Testis (tissue), 3 donors: ENCODE results near the gene SNTG2. TPM values are rescaled to one million over a fixed set of nuclear protein-coding genes. Genes with fewer than 3 reads are reported as not detected.

ENCODE experiments used
- DNase-seq: peaks from one replicate; pipeline ENCODE4 v3.0.0-alpha.2; 2019
- H3K27ac ChIP-seq, 2 donors: fragments of 200-600 bp; sonication (generic); one replicate each; pipeline ENCODE4 v1.5.1; 2019
- H3K27me3 ChIP-seq: fragments of 200-600 bp; sonication (generic); one replicate; pipeline ENCODE4 v1.5.1; 2019
- H3K36me3 ChIP-seq: fragments of 200-600 bp; sonication (generic); one replicate; pipeline ENCODE4 v1.5.1; 2017; ENCODE audit warnings: low read depth; ENCODE audit errors: missing control alignments
- H3K4me1 ChIP-seq: fragments of 200-600 bp; sonication (generic); one replicate; pipeline ENCODE4 v1.5.1; 2019
- H3K4me3 ChIP-seq, 2 donors: fragments of 200-600 bp; sonication (generic); one replicate each; pipeline ENCODE4 v1.5.1; 2017 to 2019
- H3K9me3 ChIP-seq: fragments of 200-600 bp; sonication (generic); one replicate; pipeline ENCODE4 v1.5.1; 2017
- CTCF ChIP-seq, 3 experiments: fragments of 450-650 bp in 2 of 3; fragments of 200-600 bp in 1 of 3; sonication (generic) in 1 of 3; IDR thresholded peaks; one replicate each; pipeline ENCODE4 v1.5.1; 2016 to 2019; ENCODE audit warnings: antibody characterized with exemption in 3 of 3, mild to moderate bottlenecking in 2 of 3, moderate library complexity in 1 of 3
- POLR2A ChIP-seq: fragments of 450-650 bp; IDR thresholded peaks from one replicate; pipeline ENCODE4 v1.6.1; 2017; ENCODE audit warnings: antibody characterized with exemption, mild to moderate bottlenecking, moderate library complexity
- WGBS, 2 donors: methylation state at CpG; one replicate each; pipeline ENCODE4 v1.1.5; 2018; 5-methylcytosine and 5-hydroxymethylcytosine counted together
- intact Hi-C: fragments of 100-400 bp; cut with DNase I; formaldehyde crosslinking; loops from one replicate; pipeline ENCODE4 v1.15.1; 2023; ENCODE audit warnings: low total_unique reads
- polyA plus RNA-seq: library from polyadenylated mRNA; stranded (reverse); fragments of 350-450 nt; fragmentation: Illumina TruSeq; extraction: RNeasy Lipid Tissue Mini Kit (QIAGEN cat#74804); gene quantifications from one replicate; pipeline ENCODE4 v1.2.3, GENCODE V29; 2014; ENCODE audit warnings: low read depth, low replicate concordance; ENCODE audit not compliant: insufficient read depth
- total RNA-seq, 2 donors: library from RNA; depleted of rRNA; stranded (reverse); fragments of >200 nt; gene quantifications; one replicate each; pipeline ENCODE4 v1.2.3, GENCODE V29; 2016

Gene SNTG2
- total and polyA plus RNA-seq, 3 donors from 2014 or later = 8.7 to 10.2 (median 9.1) TPM

GRCh38 chr2:1369905-1370304 lies 419.3 kb downstream of the SNTG2 start:
- DNase-seq = no peak
- H3K27me3 ChIP-seq = no peaks in the 10 kb centered on the region
- intact Hi-C loops = no loop called here
- no peak overlapping the region for H3K4me3 ChIP-seq
- no peak for TF ChIP-seq POLR2A
- no peak for TF ChIP-seq CTCF (IDR thresholded peaks at IDR 0.05)
- WGBS, 2 donors = 88 to 89% methylated on average over 10 of the region's 10 CpGs
- peak overlapping the region; percentile 26 to 77 for H3K27ac ChIP-seq
- H3K9me3 ChIP-seq = no peaks in the 10 kb centered on the region
- H3K36me3 ChIP-seq = no peaks in the 10 kb centered on the region
- H3K4me1 ChIP-seq = peaks cover 42% of the 10 kb centered on the region

- WGBS, 2 donors = 41 to 67% methylated on average over 4 of the region's 4 CpGs
- H3K4me1 ChIP-seq = peaks cover 41% of the 10 kb centered on the region
- H3K9me3 ChIP-seq = no peaks in the 10 kb centered on the region
- intact Hi-C loops = no loop called here
- no peak for TF ChIP-seq POLR2A
- no peak for TF ChIP-seq CTCF (IDR thresholded peaks at IDR 0.05)
- DNase-seq = peak; percentile 36
- H3K27ac ChIP-seq = peak overlapping the region; percentile 26 to 77
- H3K36me3 ChIP-seq = no peaks in the 10 kb centered on the region
- H3K4me3 ChIP-seq = no peak overlapping the region
- H3K27me3 ChIP-seq = no peaks in the 10 kb centered on the region
Measured at GRCh38 chr2:1370461-1370860, 419.8 kb downstream of the SNTG2 start.

- Histone ChIP-seq H3K36me3 (no peaks in the 10 kb centered on the region), H3K27me3 (no peaks in the 10 kb centered on the region), H3K27ac (peak overlapping the region; percentile 26 to 77), H3K9me3 (no peaks in the 10 kb centered on the region), H3K4me1 (peaks cover 35% of the 10 kb centered on the region), H3K4me3 (no peak overlapping the region)
- 48 to 53% methylated on average over 11 of the region's 11 CpGs for WGBS, 2 donors
- peak; percentile 30 for DNase-seq
- TF ChIP-seq POLR2A (no peak), CTCF (IDR thresholded peaks at IDR 0.05) (no peak)
- intact Hi-C loops = no loop called here
Measured at GRCh38 chr2:1371082-1371481, 420.4 kb downstream of the SNTG2 start.

- H3K9me3 ChIP-seq = no peaks in the 10 kb centered on the region
- H3K27ac ChIP-seq = no peak overlapping the region
Measured at GRCh38 chr2:1373830-1374229, 423.2 kb downstream of the SNTG2 start.

More at GRCh38 chr2:1373830-1374229, 423.2 kb downstream of the SNTG2 start:
- Histone ChIP-seq H3K27me3 (no peaks in the 10 kb centered on the region), H3K4me3 (no peak overlapping the region), H3K36me3 (no peaks in the 10 kb centered on the region), H3K4me1 (peaks cover 22% of the 10 kb centered on the region)
- DNase-seq = no peak
- WGBS, 2 donors = 75 to 88% methylated on average over 12 of the region's 12 CpGs
- intact Hi-C loops = no loop called here
- no peak for TF ChIP-seq CTCF (IDR thresholded peaks at IDR 0.05)
- TF ChIP-seq POLR2A = no peak
